NCI-H146 treated with DMSO at 0.1 percent for 48 hours (cell line): ENCODE results near the gene PPFIBP1.
"Not testable (repeated sequence)": the region's sequence is repeated elsewhere in the genome, so short reads cannot be mapped to it uniquely, and the experiment has no call there.

Experiments used
- DNase-seq: peaks from one replicate; lab custom pipeline; 2025; ENCODE audit not compliant: unreplicated experiment; lab: John Stamatoyannopoulos, UW

PPFIBP1 gene

GRCh38 chr12:27622436-27623195 lies 98.6 kb downstream of the PPFIBP1 start:
- DNase-seq, result no peak

DNA sequence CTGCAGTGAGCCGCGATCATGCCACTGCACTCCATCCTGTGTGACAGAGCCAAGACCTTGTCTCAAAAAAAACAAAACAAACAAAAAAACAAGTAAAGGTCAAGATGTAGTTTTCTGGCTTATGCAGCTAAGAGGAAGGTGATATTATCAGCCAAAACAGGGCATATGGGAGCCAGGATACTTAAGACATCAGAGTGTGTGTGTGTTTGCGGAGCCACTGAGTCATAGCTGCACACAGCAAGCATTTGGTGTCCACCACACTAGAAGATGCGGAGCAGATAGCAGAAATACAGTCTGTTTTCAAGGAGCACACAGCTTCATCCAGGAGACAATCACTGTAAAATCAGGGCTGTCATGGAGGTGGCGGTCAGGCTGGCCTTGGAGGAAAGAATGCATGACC lies 99.6 kb downstream of the PPFIBP1 start:
- no peak for DNase-seq

GRCh38 chr12:27624586-27624985 lies 100.6 kb downstream of the PPFIBP1 start:
- DNase-seq, result no peak

DNA sequence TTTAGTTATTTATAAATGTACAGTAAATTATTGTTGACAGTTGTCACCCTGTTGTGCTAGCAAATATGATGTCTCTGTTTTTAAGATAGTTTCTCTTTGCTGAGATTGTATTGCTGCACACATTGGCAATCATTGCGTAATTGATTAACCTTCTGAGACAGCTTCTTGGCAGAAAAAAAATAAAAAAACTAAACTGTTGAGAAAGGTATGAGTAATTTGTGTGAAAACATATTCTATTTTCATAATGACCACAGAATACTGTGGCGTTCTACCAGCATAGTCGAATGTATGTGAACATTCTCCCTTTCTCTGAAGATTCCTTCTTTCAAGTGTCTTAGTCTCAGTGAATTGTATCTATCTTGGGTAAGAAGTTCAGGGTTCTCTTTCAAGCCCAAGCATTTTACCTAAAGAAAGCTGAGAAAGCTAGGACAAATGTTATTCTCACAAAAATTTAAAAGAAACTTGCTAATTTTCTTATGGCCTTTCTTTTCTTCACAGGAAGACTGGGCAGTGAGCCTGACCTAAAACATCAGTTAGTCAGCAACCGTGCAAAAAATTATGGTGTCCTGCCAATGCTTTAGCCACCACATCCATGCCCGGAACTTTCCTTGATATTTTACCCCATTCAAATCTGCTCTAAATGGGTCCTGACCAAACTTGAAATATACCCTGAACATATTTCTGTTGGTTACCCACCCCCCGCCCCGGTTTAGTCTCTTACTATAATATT lies 103.3 kb downstream of the PPFIBP1 start:
- no peak for DNase-seq

- DNase-seq, result not testable (repeated sequence)
Measured at GRCh38 chr12:27627853-27628469, 104.0 kb downstream of the PPFIBP1 start.

- DNase-seq, result not testable (repeated sequence)
Measured at GRCh38 chr12:27630219-27630618, 106.2 kb downstream of the PPFIBP1 start.

DNA sequence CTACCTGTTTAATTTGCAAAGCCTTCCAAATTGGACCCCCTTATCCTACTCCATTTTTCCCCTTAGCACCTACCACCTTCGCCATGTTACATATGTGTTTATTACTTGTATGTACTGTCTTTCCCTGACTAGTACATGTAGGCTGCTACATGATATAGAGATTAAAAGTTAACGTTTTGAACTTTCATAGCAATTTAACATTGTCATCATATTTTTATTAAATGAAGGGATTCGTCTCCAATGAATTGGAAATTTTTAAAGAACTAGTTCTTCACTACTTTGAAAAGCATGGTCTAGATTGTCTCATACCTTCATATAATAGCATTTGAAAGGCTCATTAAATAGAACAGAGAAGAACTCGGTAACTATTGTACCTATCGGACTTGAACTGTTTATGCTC lies 107.4 kb downstream of the PPFIBP1 start:
- no peak for DNase-seq

DNA sequence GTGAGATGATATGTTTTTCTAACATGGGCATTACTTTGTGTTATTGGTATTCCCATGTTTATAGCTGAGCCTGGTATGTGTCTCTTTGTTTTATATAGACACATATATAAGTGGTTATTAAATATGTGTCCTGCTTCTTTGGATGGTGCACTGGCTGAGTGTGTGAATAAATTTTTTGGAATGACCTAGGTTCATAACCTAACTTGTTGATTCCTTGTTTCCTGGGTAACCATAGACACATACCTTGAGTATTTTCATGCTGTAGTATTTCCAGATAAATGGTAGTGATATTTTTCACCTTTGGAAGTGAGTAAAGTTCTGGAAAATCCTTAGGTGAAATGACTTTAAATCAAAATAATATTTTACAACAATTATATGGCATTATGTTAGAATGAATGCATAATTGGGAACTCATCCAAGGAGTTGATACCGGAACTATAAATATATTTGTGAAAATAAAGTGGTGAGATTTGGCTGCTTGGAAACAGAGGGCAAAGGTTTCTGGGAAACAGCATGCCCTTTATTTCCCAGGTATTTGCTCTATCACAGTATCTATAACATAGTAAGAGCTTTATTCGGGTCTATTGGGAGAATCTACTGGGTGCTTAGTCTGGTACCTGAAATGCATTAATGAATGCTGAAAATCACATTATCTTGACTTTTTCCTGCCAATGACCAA lies 107.9 kb downstream of the PPFIBP1 start:
- DNase-seq, result no peak

- peak; percentile 8 for DNase-seq
Measured at GRCh38 chr12:27635349-27635972, 111.5 kb downstream of the PPFIBP1 start.

- not testable (repeated sequence) for DNase-seq
Measured at GRCh38 chr12:27636569-27636968, 112.6 kb downstream of the PPFIBP1 start.

DNA sequence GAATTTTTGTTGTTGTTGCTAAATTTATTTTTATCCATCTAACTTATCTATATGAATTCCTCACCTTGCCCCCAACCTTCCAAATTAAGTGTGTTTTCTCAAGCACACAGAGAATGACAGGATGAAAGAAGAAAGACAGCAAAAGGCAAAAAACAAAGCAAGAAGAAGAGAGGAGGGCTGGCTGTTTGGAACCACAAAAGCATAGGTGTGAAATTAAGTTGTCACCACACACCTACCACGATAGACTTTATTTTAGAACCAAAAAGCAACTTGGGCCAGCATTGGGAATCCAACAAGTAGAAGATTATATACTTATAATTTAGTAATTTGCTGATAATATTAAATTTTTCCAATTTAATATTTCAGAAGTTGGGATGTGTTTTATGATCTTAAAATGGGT lies 113.5 kb downstream of the PPFIBP1 start:
- DNase-seq, result no peak

GRCh38 chr12:27639265-27639664 lies 115.3 kb downstream of the PPFIBP1 start:
- DNase-seq, result no peak

- DNase-seq, result not testable (repeated sequence)
Measured at GRCh38 chr12:27640566-27641200, 116.7 kb downstream of the PPFIBP1 start.

GRCh38 chr12:27642361-27642760 lies 118.4 kb downstream of the PPFIBP1 start:
- not testable (repeated sequence) for DNase-seq

- DNase-seq, result not testable (repeated sequence)
Measured at GRCh38 chr12:27642892-27643291, 118.9 kb downstream of the PPFIBP1 start.

DNA sequence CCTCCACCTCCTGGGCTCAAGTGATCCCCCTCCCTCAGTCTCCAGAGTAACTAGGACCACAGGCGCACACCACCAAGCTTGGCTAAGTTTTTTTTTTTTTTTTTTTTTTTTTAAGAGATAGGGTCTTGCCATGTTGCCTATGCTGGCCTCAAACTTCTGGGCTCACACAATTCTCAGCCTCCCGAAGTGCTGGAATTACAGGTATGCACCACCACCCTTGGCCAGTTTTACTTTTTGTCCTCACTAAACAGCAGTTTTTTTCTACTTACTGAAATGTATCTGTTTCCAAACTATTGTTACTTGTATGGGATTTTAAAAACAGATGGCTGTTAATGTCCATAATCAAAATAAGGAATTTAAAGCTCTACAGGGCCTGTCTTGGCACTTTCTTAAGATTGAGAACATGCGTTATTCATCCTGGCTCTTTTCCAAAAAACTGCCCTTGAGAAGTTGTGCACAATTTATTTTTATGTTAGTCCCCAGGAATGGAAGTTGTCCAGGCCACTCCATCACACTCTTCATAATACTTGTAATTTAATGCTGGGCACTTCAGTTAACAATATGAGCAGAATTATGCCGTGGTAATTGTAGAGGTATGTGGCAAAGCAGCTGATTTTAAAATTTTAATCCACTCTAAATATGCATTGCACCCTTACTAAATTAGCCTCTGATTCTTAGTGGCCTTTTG lies 120.3 kb downstream of the PPFIBP1 start:
- no peak for DNase-seq

- no peak for DNase-seq
Measured at GRCh38 chr12:27645671-27646070, 121.7 kb downstream of the PPFIBP1 start.

DNA sequence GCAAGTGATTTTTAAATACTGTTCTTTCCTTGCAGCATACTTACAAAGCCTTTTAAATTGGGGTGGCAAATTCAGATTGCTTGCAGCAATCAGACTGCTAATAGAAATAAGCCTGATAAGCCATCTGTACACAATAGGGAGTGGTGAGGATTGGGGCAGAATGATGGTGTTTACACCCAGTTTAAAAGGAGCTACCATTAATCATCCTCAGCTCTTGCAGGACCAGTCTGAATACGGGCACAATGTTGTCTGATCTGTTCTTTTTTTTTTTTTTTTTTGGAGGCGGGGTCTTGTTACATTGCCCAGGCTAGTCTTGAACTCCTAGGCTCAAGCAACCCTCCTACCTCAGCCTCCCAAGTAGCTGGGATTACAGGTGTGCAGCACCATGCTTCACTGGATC lies 122.1 kb downstream of the PPFIBP1 start:
- no peak for DNase-seq

DNA sequence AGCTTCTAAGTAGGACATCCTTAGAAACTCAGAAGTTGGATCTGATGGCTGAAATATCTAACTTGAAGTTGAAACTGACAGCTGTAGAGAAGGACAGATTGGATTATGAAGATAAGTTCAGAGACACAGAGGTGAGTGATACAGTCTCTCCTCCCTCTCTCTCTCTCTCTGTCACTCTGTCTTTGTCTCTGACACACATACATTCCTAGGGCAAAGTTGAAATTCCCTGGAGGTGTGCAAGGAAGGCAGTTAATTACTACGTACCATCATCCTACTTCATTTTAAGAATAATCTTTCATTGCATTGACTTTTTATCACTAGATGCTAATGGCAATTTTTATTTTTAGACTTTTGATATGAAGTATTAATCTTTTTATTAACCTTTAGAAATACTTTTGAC lies 126.0 kb downstream of the PPFIBP1 start:
- no peak for DNase-seq

- DNase-seq, result no peak
Measured at GRCh38 chr12:27651201-27651600, 127.2 kb downstream of the PPFIBP1 start.
